ENCODE measurements around the gene PPP1R12B.

PPP1R12B gene

GRCh38 chr1:202625416-202626360 is 277.2 kb downstream of the PPP1R12B start (continued):
- peak; percentile 53 for TF ChIP-seq ZNF654 (tag by site-specific recombination; IDR thresholded peaks at IDR 0.05; ENCODE audit: low read depth)
- no peak for TF ChIP-seq YY2 (tag by site-specific recombination; IDR thresholded peaks at IDR 0.05)
- TF ChIP-seq KLF17 (tag by site-specific recombination; IDR thresholded peaks at IDR 0.05) = 0 out of 2 replicates have a peak, but pooled peaks have one; percentile 25
- TF ChIP-seq ZNF114 (tag by site-specific recombination; IDR thresholded peaks at IDR 0.05) = no peak
- TF ChIP-seq ZNF670 (tag by site-specific recombination; IDR thresholded peaks at IDR 0.05; ENCODE audit: low read depth) = no peak
- TF ChIP-seq ZNF660 (tag by site-specific recombination; IDR thresholded peaks at IDR 0.05) = no peak
- no peak for TF ChIP-seq ZNF707 (tag by site-specific recombination; IDR thresholded peaks at IDR 0.05)
- no peak for TF ChIP-seq ZBTB44 (tag by site-specific recombination; IDR thresholded peaks at IDR 0.05)
- no peak for TF ChIP-seq ZNF266 (tag by site-specific recombination; IDR thresholded peaks at IDR 0.05; ENCODE audit: low read depth)
- TF ChIP-seq MZF1 (tag by site-specific recombination; IDR thresholded peaks at IDR 0.05; ENCODE audit: borderline replicate concordance) = no peak
- no peak for TF ChIP-seq BCL11A (tag by site-specific recombination; IDR thresholded peaks at IDR 0.05; ENCODE audit: low read depth)
- TF ChIP-seq ZBTB49 (tag by site-specific recombination; IDR thresholded peaks at IDR 0.05; ENCODE audit: low read depth) = no peak
- TF ChIP-seq PRDM10 (tag by site-specific recombination; IDR thresholded peaks at IDR 0.05) = no peak
- no peak for TF ChIP-seq ZNF560 (tag by site-specific recombination; IDR thresholded peaks at IDR 0.05; ENCODE audit: borderline replicate concordance)
- TF ChIP-seq ZNF292 (tag by site-specific recombination; IDR thresholded peaks at IDR 0.05; ENCODE audit: borderline replicate concordance, low read depth) = no peak
- TF ChIP-seq HIC1 (tag by site-specific recombination; IDR thresholded peaks at IDR 0.05) = 0 out of 2 replicates have a peak, but pooled peaks have one; percentile 19
- TF ChIP-seq ZNF184 (tag by site-specific recombination; IDR thresholded peaks at IDR 0.05) = no peak
- TF ChIP-seq ZNF768 (tag by site-specific recombination; IDR thresholded peaks at IDR 0.05) = no peak
- no peak for TF ChIP-seq ZNF26 (tag by site-specific recombination; IDR thresholded peaks at IDR 0.05)
- no peak for TF ChIP-seq ZSCAN4 (tag by site-specific recombination; IDR thresholded peaks at IDR 0.05)
- no peak for TF ChIP-seq ZNF16 (tag by site-specific recombination; IDR thresholded peaks at IDR 0.05; ENCODE audit: low read depth)
- no peak for TF ChIP-seq AEBP2 (tag by site-specific recombination; IDR thresholded peaks at IDR 0.05; ENCODE audit: borderline replicate concordance)
